PFSK-1 (cell line): ENCODE measurements around the gene TPRKB.

Experiments
- POLR2AphosphoS5 ChIP-seq: IDR thresholded peaks from 2 replicates; pipeline ENCODE4 v1.6.1; 2012; ENCODE audit warnings: low read depth, mild to moderate bottlenecking, control low read depth, low read length, moderate library complexity
- TAF1 ChIP-seq: IDR thresholded peaks from 2 replicates; pipeline ENCODE4 v1.6.1; 2012; ENCODE audit warnings: low read length, control low read depth, borderline replicate concordance; ENCODE audit not compliant: insufficient read depth
- TF ChIP-seq, protein P1 (sequence below), 2 experiments: IDR thresholded peaks; 2 replicates each; pipeline versions ENCODE4 v1.6.1 to v1.8.0; 2011 to 2012; ENCODE audit warnings: low read depth in 2 of 2, low read length in 2 of 2, control low read depth in 1 of 2, inconsistent platforms in 1 of 2, mild to moderate bottlenecking in 1 of 2, moderate library complexity in 1 of 2; ENCODE audit not compliant: insufficient read depth in 1 of 2

DNA sequence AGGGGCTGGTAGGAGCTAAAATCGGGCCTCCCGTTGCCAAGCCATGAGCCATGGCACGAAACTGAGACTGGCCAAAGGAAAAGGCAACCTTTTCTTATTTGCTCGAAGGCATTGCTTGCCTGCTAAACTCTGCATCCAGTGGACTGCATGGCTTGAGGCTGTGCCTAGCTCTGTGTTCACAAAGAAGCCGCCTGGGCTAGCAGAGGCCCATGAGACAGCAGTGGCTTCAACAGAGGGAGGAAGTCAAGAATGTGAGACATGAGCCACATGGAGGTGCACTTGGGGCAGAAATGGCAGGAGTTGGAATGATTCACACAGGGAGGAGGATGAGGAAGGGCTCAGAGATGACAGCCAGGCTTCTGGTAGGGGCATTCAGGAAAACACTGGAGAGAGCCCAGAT, 33.5 kb downstream of the TPRKB start:
- TF ChIP-seq POLR2AphosphoS5 (no peak), TAF1 (no peak)
- TF ChIP-seq, protein P1, sequence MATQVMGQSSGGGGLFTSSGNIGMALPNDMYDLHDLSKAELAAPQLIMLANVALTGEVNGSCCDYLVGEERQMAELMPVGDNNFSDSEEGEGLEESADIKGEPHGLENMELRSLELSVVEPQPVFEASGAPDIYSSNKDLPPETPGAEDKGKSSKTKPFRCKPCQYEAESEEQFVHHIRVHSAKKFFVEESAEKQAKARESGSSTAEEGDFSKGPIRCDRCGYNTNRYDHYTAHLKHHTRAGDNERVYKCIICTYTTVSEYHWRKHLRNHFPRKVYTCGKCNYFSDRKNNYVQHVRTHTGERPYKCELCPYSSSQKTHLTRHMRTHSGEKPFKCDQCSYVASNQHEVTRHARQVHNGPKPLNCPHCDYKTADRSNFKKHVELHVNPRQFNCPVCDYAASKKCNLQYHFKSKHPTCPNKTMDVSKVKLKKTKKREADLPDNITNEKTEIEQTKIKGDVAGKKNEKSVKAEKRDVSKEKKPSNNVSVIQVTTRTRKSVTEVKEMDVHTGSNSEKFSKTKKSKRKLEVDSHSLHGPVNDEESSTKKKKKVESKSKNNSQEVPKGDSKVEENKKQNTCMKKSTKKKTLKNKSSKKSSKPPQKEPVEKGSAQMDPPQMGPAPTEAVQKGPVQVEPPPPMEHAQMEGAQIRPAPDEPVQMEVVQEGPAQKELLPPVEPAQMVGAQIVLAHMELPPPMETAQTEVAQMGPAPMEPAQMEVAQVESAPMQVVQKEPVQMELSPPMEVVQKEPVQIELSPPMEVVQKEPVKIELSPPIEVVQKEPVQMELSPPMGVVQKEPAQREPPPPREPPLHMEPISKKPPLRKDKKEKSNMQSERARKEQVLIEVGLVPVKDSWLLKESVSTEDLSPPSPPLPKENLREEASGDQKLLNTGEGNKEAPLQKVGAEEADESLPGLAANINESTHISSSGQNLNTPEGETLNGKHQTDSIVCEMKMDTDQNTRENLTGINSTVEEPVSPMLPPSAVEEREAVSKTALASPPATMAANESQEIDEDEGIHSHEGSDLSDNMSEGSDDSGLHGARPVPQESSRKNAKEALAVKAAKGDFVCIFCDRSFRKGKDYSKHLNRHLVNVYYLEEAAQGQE (IDR thresholded peaks at IDR 0.05; ENCODE audit: insufficient read depth in 1 of 2, low read depth in 2 of 2, low read length in 2 of 2): no peak
